Fibroblast of lung (primary cell): ENCODE data around the gene PRSS48. TPM values are rescaled to one million over a fixed set of nuclear protein-coding genes. Genes with fewer than 3 reads are reported as not detected.

Source experiments
- DNase-seq, 2 donors: peaks; one replicate each; pipeline versions ENCODE4 v3.0.0 to v3.0.0-alpha.2; 2010; ENCODE audit warnings: low read depth in 2 of 2
- H2AFZ ChIP-seq: 2 replicates; pipeline ENCODE4 v1.5.1; 2012; ENCODE audit warnings: low read length, control low read depth, inconsistent platforms
- H3K27ac ChIP-seq: 2 replicates; pipeline ENCODE4 v1.5.1; 2011; ENCODE audit warnings: low read length, control low read depth; ENCODE audit not compliant: insufficient read depth
- H3K27me3 ChIP-seq: 2 replicates; pipeline ENCODE4 v1.5.1; 2011; ENCODE audit warnings: mild to moderate bottlenecking, low read length; ENCODE audit not compliant: control insufficient read depth, insufficient read depth
- H3K36me3 ChIP-seq: 2 replicates; pipeline ENCODE4 v1.5.1; 2011; ENCODE audit warnings: low read length; ENCODE audit not compliant: control insufficient read depth, insufficient read depth
- H3K4me1 ChIP-seq: 2 replicates; pipeline ENCODE4 v1.5.1; 2011; ENCODE audit warnings: low read length; ENCODE audit not compliant: control insufficient read depth, insufficient read depth; ENCODE audit errors: extremely low read depth
- H3K4me2 ChIP-seq: 2 replicates; pipeline ENCODE4 v1.5.1; 2011; ENCODE audit warnings: low read length, control low read depth; ENCODE audit not compliant: insufficient read depth; ENCODE audit errors: extremely low read depth
- H3K4me3 ChIP-seq, 4 experiments: fragments of 200-600 bp in 1 of 4; sonication (generic) in 1 of 4; replicated peaks in 1 of 4; 2 replicates each; pipeline ENCODE4 v1.5.1; 2011 to 2016; ENCODE audit warnings: low read length in 4 of 4, low read depth in 3 of 4, mild to moderate bottlenecking in 3 of 4, control low read depth in 2 of 4, inconsistent platforms in 1 of 4, mixed read lengths in 1 of 4; ENCODE audit not compliant: insufficient read depth in 1 of 4; ENCODE audit errors: control extremely low read depth in 1 of 4
- H3K79me2 ChIP-seq: 2 replicates; pipeline ENCODE4 v1.5.1; 2012; ENCODE audit warnings: mild to moderate bottlenecking, low read length, inconsistent platforms; ENCODE audit not compliant: control insufficient read depth, insufficient read depth
- H3K9ac ChIP-seq: 2 replicates; pipeline ENCODE4 v1.5.1; 2011; ENCODE audit warnings: mild to moderate bottlenecking, low read length, control low read depth; ENCODE audit not compliant: insufficient read depth
- H3K9me3 ChIP-seq: 2 replicates; pipeline ENCODE4 v1.5.1; 2012; ENCODE audit warnings: low read depth, low read length; ENCODE audit not compliant: control insufficient read depth, insufficient read depth
- H4K20me1 ChIP-seq: 2 replicates; pipeline ENCODE4 v1.5.1; 2011; ENCODE audit warnings: low read length; ENCODE audit not compliant: control insufficient read depth, insufficient read depth; ENCODE audit errors: extremely low read depth
- EZH2 ChIP-seq: IDR thresholded peaks from 2 replicates; pipeline ENCODE4 v1.5.1; 2012; ENCODE audit warnings: low read length, control low read depth, mild to moderate bottlenecking; ENCODE audit errors: missing control alignments
- polyA plus RNA-seq, 2 donors: library from polyadenylated mRNA; depleted of rRNA in 1 of 2; stranded (reverse) in 1 of 2; unstranded in 1 of 2; fragments of >200 nt; gene quantifications; 2 replicates each; pipeline ENCODE4 v1.2.1, GENCODE V29; 2011 to 2012; ENCODE audit warnings: missing spikeins in 1 of 2
- total RNA-seq: library from RNA; depleted of rRNA; stranded (reverse); fragments of >200 nt; gene quantifications from 2 replicates; pipeline ENCODE4 v1.2.1, GENCODE V29; 2014
- TF ChIP-seq, protein P1 (sequence below), 2 donors: IDR thresholded peaks in 1 of 2; conservative IDR thresholded peaks in 1 of 2; 1 replicate in 1 of 2; 2 replicates in 1 of 2; pipeline ENCODE4 v1.5.1; 2011 to 2012; ENCODE audit warnings: low read length in 2 of 2, control low read depth in 1 of 2, inconsistent platforms in 1 of 2, low read depth in 1 of 2, mild to moderate bottlenecking in 1 of 2

The PRSS48 gene
- total and polyA plus RNA-seq, 2 donors (not counting 1 experiment from before 2014, with no cell fraction given) = not detected

DNA sequence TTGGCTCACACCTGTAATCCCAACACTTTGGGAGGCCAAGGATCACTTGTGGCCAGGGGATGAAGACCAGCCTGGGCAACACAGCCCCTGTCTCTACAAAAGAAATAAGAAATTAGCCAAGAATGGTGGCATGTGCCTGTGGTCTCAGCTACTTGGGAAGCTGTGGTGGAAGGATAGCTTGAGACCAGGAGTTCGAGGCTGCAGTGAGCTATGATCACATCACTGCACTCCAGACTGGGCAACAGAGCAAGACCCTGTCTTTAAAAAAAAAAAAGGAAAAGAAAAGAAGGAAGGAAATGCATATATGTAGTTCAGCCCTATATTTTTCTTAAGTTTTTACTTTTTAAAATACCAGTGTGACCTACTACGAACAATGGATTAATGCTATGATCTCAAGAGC lies 15.1 kb downstream of the PRSS48 start:
- Histone ChIP-seq H3K4me2 (no peak overlapping the region), H3K4me1 (no peaks in the 10 kb centered on the region), H3K9me3 (no peaks in the 10 kb centered on the region), H3K36me3 (no peaks in the 10 kb centered on the region), H3K79me2 (no peaks in the 10 kb centered on the region), H2AFZ (no peak overlapping the region), H3K4me3 (no peak overlapping the region), H4K20me1 (no peaks in the 10 kb centered on the region), H3K27me3 (no peaks in the 10 kb centered on the region), H3K27ac (no peak overlapping the region), H3K9ac (no peak overlapping the region)
- no peak for DNase-seq
- TF ChIP-seq EZH2 = no peak
- TF ChIP-seq, protein P1, sequence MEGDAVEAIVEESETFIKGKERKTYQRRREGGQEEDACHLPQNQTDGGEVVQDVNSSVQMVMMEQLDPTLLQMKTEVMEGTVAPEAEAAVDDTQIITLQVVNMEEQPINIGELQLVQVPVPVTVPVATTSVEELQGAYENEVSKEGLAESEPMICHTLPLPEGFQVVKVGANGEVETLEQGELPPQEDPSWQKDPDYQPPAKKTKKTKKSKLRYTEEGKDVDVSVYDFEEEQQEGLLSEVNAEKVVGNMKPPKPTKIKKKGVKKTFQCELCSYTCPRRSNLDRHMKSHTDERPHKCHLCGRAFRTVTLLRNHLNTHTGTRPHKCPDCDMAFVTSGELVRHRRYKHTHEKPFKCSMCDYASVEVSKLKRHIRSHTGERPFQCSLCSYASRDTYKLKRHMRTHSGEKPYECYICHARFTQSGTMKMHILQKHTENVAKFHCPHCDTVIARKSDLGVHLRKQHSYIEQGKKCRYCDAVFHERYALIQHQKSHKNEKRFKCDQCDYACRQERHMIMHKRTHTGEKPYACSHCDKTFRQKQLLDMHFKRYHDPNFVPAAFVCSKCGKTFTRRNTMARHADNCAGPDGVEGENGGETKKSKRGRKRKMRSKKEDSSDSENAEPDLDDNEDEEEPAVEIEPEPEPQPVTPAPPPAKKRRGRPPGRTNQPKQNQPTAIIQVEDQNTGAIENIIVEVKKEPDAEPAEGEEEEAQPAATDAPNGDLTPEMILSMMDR (conservative IDR thresholded peaks at IDR 0.05 in 1 of 2, IDR thresholded peaks at IDR 0.05 in 1 of 2; ENCODE audit: low read depth in 1 of 2, low read length in 2 of 2) = no peak

DNA sequence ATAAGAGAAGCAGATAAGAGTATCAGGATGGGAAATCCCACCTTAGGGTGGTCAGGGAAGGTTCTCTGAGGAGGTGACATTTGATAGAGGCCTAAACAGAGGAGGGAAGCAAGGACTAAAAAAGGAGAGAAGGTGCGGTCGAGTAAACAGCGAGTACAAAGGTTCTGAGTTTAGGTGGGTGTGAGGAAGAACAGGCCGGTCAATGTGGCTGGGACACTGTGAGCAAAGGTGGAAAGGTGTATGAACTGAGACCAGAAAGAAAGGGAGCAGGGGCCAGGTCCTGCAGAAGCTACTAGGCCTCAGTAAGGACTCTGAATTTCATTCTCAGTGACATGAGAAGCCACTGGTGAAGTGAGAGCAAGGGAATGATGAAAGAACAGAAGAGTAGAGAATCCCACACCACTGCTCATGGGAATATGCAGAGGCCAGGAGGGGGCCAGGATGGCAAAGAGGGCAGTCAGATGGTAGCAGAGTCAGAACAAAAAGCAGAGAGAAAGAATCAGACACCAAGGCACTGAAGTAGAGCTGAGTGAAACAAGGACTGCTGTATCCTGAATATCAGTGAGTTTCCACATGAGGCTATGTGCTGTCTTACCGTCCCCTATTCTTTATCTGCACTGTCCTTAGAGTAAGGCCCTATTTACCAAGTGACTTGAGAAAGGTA lies 18.0 kb downstream of the PRSS48 start:
- H3K79me2 ChIP-seq = no peaks in the 10 kb centered on the region
- no peak for DNase-seq
- H3K9me3 ChIP-seq = no peaks in the 10 kb centered on the region
- H3K27ac ChIP-seq = no peak overlapping the region
- H3K36me3 ChIP-seq = no peaks in the 10 kb centered on the region
- TF ChIP-seq, protein P1 (conservative IDR thresholded peaks at IDR 0.05 in 1 of 2, IDR thresholded peaks at IDR 0.05 in 1 of 2; ENCODE audit: low read depth in 1 of 2, low read length in 2 of 2) = no peak
- TF ChIP-seq EZH2 = no peak
- no peak overlapping the region for H3K4me3 ChIP-seq
- no peaks in the 10 kb centered on the region for H3K4me1 ChIP-seq
- H2AFZ ChIP-seq = no peak overlapping the region
- no peak overlapping the region for H3K9ac ChIP-seq
- no peaks in the 10 kb centered on the region for H3K27me3 ChIP-seq
- H3K4me2 ChIP-seq = no peak overlapping the region
- H4K20me1 ChIP-seq = no peaks in the 10 kb centered on the region

- H3K36me3 ChIP-seq = no peaks in the 10 kb centered on the region
- no peak for TF ChIP-seq EZH2
- TF ChIP-seq, protein P1 (conservative IDR thresholded peaks at IDR 0.05 in 1 of 2, IDR thresholded peaks at IDR 0.05 in 1 of 2; ENCODE audit: low read depth in 1 of 2, low read length in 2 of 2) = no peak
- no peak overlapping the region for H3K4me3 ChIP-seq
- H3K4me2 ChIP-seq = no peak overlapping the region
- no peaks in the 10 kb centered on the region for H3K79me2 ChIP-seq
- no peaks in the 10 kb centered on the region for H3K27me3 ChIP-seq
- no peak overlapping the region for H3K9ac ChIP-seq
- H3K27ac ChIP-seq = no peak overlapping the region
- no peak for DNase-seq
- H4K20me1 ChIP-seq = no peaks in the 10 kb centered on the region
- H3K9me3 ChIP-seq = no peaks in the 10 kb centered on the region
- H3K4me1 ChIP-seq = no peaks in the 10 kb centered on the region
- H2AFZ ChIP-seq = no peak overlapping the region
These were observed 19.3 kb downstream of the PRSS48 start for GRCh38 chr4:151296227-151296626.
